ENCODE data around the gene GALNT2. TPM values are rescaled to one million over a fixed set of nuclear protein-coding genes. Genes with fewer than 3 reads are reported as not detected.

The GALNT2 gene
- total RNA-seq, 3 donors from 2014 or later = 29.5 to 59.1 (median 55.2) TPM

GRCh38 chr1:230321341-230321740 is 254.3 kb downstream of the GALNT2 start:
- no peak overlapping the region for H3K4me3 ChIP-seq
- no peak for DNase-seq
- no peaks in the 10 kb centered on the region for H3K9me3 ChIP-seq
- no peaks in the 10 kb centered on the region for H3K36me3 ChIP-seq (ENCODE audit: low read depth)
- no peak for ATAC-seq
- no peak for TF ChIP-seq CTCF (IDR thresholded peaks at IDR 0.05)
- no peaks in the 10 kb centered on the region for H3K4me1 ChIP-seq (ENCODE audit: low read depth)
- intact Hi-C loops (cut with DNase I, micrococcal nuclease) = no loop called here

GRCh38 chr1:230321741-230322420 is 254.8 kb downstream of the GALNT2 start:
- Histone ChIP-seq H3K4me3 (no peak overlapping the region), H3K4me1 (ENCODE audit: low read depth) (no peaks in the 10 kb centered on the region), H3K9me3 (no peaks in the 10 kb centered on the region), H3K36me3 (ENCODE audit: low read depth) (no peaks in the 10 kb centered on the region)
- TF ChIP-seq CTCF (IDR thresholded peaks at IDR 0.05) = no peak
- DNase-seq (no peak), ATAC-seq (no peak)
- intact Hi-C loops (cut with DNase I, micrococcal nuclease) = no loop called here

- Histone ChIP-seq H3K9me3 (no peaks in the 10 kb centered on the region), H3K4me3 (no peak overlapping the region), H3K4me1 (ENCODE audit: low read depth) (no peaks in the 10 kb centered on the region), H3K36me3 (ENCODE audit: low read depth) (no peaks in the 10 kb centered on the region)
- intact Hi-C loops (cut with DNase I, micrococcal nuclease) = no loop called here
- no peak for TF ChIP-seq CTCF (IDR thresholded peaks at IDR 0.05)
- ATAC-seq (no peak), DNase-seq (no peak)
Measured at GRCh38 chr1:230322421-230322756, 255.4 kb downstream of the GALNT2 start.

- intact Hi-C loops (cut with DNase I, micrococcal nuclease) = no loop called here
- Histone ChIP-seq H3K4me1 (ENCODE audit: low read depth) (no peaks in the 10 kb centered on the region), H3K4me3 (no peak overlapping the region), H3K9me3 (no peaks in the 10 kb centered on the region), H3K36me3 (ENCODE audit: low read depth) (no peaks in the 10 kb centered on the region)
- ATAC-seq (no peak), DNase-seq (no peak)
- TF ChIP-seq CTCF (IDR thresholded peaks at IDR 0.05) = no peak
Measured at GRCh38 chr1:230322967-230323547, 256.0 kb downstream of the GALNT2 start.

- no peak for TF ChIP-seq CTCF (IDR thresholded peaks at IDR 0.05)
- intact Hi-C loops (cut with DNase I, micrococcal nuclease) = no loop called here
- ATAC-seq = no peak
- Histone ChIP-seq H3K4me3 (no peak overlapping the region), H3K9me3 (no peaks in the 10 kb centered on the region), H3K36me3 (ENCODE audit: low read depth) (no peaks in the 10 kb centered on the region), H3K4me1 (ENCODE audit: low read depth) (no peaks in the 10 kb centered on the region)
- DNase-seq = no peak
Measured at GRCh38 chr1:230323686-230324085, 256.6 kb downstream of the GALNT2 start.

Measured in mucosa of descending colon (tissue), 3 donors.